ENCODE data around the gene FBXO2. TPM values are rescaled to one million over a fixed set of nuclear protein-coding genes. Genes with fewer than 3 reads are reported as not detected.

Gene FBXO2
- total RNA-seq, 1 experiment from 2014 or later: 1.4 TPM

GRCh38 chr1:11653101-11653860, 948 bp downstream of the FBXO2 start:
- DNase-seq (ENCODE audit: low read depth): peak; percentile 81

- DNase-seq (ENCODE audit: low read depth): no peak
Observed at GRCh38 chr1:11652203-11652780, 1.9 kb downstream of the FBXO2 start.

- no peak for DNase-seq (ENCODE audit: low read depth)
Observed at GRCh38 chr1:11651017-11651416, 3.2 kb downstream of the FBXO2 start.

GRCh38 chr1:11650331-11650991, 3.8 kb downstream of the FBXO2 start:
- DNase-seq (ENCODE audit: low read depth): peak; percentile 94

- no peak for DNase-seq (ENCODE audit: low read depth)
Observed at GRCh38 chr1:11649624-11650330, 4.5 kb downstream of the FBXO2 start.

- no peak for DNase-seq (ENCODE audit: low read depth)
Observed at GRCh38 chr1:11649237-11649623, 5.0 kb downstream of the FBXO2 start.

GRCh38 chr1:11648732-11649158, 5.5 kb downstream of the FBXO2 start:
- DNase-seq (ENCODE audit: low read depth): peak; percentile 54

- no peak for DNase-seq (ENCODE audit: low read depth)
Observed at GRCh38 chr1:11648039-11648438, 6.2 kb downstream of the FBXO2 start.

- no peak for DNase-seq (ENCODE audit: low read depth)
Observed at GRCh38 chr1:11647333-11647732, 6.9 kb downstream of the FBXO2 start.

- DNase-seq (ENCODE audit: low read depth): no peak
Observed at GRCh38 chr1:11646317-11646716, 7.9 kb downstream of the FBXO2 start.

GRCh38 chr1:11645670-11646265, 8.5 kb downstream of the FBXO2 start:
- DNase-seq (ENCODE audit: low read depth): peak; percentile 84

GRCh38 chr1:11645270-11645669, 9.0 kb downstream of the FBXO2 start:
- no peak for DNase-seq (ENCODE audit: low read depth)

- no peak for DNase-seq (ENCODE audit: low read depth)
Observed at GRCh38 chr1:11643782-11644181, 10.4 kb downstream of the FBXO2 start.

- DNase-seq (ENCODE audit: low read depth): peak; percentile 70
Observed at GRCh38 chr1:11642418-11643017, 11.7 kb downstream of the FBXO2 start.

- no peak for DNase-seq (ENCODE audit: low read depth)
Observed at GRCh38 chr1:11641776-11642305, 12.4 kb downstream of the FBXO2 start.

GRCh38 chr1:11640944-11641343, 13.3 kb downstream of the FBXO2 start:
- DNase-seq (ENCODE audit: low read depth): no peak

GRCh38 chr1:11640101-11640500, 14.1 kb downstream of the FBXO2 start:
- no peak for DNase-seq (ENCODE audit: low read depth)

- DNase-seq (ENCODE audit: low read depth): no peak
Observed at GRCh38 chr1:11639372-11639771, 14.9 kb downstream of the FBXO2 start.

GRCh38 chr1:11638121-11638520, 16.1 kb downstream of the FBXO2 start:
- no peak for DNase-seq (ENCODE audit: low read depth)

- no peak for DNase-seq (ENCODE audit: low read depth)
Observed at GRCh38 chr1:11634365-11635192, 19.6 kb downstream of the FBXO2 start.
